AG09309 (cell line): ENCODE measurements around the gene SPRR5.

ENCODE experiments used
- DNase-seq: peaks from one replicate; pipeline ENCODE4 v3.0.0-alpha.2; 2010; ENCODE audit warnings: low read depth
- H3K4me3 ChIP-seq: 2 replicates; pipeline ENCODE4 v1.5.1; 2011; ENCODE audit warnings: mild to moderate bottlenecking, low read depth, low read length, moderate library complexity; ENCODE audit not compliant: control insufficient read depth
- TF ChIP-seq, protein P1 (sequence below): IDR thresholded peaks from 2 replicates; pipeline ENCODE4 v1.5.1; 2011; ENCODE audit warnings: mild to moderate bottlenecking, low read depth, low read length, inconsistent platforms; ENCODE audit not compliant: insufficient read depth, control insufficient read depth; ENCODE audit errors: missing control alignments

SPRR5 gene

DNA sequence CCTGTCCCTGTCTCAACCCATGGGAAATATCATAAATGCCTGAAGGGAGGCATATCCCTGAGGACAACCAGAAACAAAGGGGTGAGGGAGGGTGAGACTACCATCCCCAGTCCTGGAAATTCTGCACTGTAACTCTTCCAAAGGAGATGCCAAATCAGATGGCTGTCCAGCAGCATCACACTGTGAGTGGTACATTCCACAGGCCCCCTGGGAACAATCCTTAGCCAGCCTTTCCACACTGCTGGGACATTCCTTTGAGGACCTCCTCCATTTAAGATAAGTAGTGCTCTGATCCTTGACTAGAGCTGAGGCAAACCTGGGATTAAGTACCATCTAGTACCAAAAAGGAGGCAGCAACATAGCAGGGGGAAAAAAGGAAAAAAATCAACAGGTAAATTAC, 27.9 kb upstream of the SPRR5 start:
- TF ChIP-seq, protein P1, sequence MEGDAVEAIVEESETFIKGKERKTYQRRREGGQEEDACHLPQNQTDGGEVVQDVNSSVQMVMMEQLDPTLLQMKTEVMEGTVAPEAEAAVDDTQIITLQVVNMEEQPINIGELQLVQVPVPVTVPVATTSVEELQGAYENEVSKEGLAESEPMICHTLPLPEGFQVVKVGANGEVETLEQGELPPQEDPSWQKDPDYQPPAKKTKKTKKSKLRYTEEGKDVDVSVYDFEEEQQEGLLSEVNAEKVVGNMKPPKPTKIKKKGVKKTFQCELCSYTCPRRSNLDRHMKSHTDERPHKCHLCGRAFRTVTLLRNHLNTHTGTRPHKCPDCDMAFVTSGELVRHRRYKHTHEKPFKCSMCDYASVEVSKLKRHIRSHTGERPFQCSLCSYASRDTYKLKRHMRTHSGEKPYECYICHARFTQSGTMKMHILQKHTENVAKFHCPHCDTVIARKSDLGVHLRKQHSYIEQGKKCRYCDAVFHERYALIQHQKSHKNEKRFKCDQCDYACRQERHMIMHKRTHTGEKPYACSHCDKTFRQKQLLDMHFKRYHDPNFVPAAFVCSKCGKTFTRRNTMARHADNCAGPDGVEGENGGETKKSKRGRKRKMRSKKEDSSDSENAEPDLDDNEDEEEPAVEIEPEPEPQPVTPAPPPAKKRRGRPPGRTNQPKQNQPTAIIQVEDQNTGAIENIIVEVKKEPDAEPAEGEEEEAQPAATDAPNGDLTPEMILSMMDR: no peak
- no peak for DNase-seq
- H3K4me3 ChIP-seq: no peak overlapping the region

DNA sequence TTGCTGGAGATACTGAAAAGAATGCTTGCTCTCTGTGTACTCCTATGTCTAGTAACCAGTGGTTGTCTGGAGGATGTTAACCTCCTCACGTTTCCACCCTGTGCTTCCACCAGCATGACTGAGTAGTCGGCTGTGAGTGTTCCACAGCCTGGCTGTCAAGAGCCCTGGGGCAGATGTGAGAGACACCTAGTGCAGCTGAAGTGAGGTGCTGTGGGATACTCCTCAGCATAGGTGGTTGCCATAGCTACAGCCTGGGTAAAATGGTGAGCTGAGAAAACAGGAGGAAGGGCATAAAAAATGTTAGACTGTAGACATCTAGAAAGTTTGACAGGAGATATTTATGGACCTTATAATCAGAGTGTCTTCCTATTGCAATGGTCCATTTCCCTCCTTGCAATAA, 22.8 kb upstream of the SPRR5 start:
- H3K4me3 ChIP-seq: no peak overlapping the region
- TF ChIP-seq, protein P1: no peak
- no peak for DNase-seq

DNA sequence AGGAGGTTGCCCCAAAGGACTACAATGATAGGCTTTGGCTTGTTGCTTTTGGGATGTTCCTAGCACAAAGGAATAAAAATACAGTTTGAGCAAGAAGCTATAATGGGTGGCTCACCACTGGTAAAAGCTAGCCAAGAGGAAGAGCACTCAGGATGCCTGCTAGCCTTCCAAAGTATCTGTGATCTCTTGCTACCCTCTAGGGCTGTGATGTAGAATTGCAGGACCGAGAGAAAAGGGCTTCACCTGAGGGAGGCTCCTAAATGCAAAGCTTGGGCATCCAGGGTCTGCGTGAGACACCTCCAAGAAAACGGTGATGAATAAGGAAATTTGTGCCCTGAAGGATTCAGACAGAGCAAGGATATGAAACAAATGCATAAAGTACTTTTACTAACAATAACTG, 20.9 kb upstream of the SPRR5 start:
- no peak for DNase-seq
- H3K4me3 ChIP-seq: no peak overlapping the region
- TF ChIP-seq, protein P1: peak; percentile 29

DNA sequence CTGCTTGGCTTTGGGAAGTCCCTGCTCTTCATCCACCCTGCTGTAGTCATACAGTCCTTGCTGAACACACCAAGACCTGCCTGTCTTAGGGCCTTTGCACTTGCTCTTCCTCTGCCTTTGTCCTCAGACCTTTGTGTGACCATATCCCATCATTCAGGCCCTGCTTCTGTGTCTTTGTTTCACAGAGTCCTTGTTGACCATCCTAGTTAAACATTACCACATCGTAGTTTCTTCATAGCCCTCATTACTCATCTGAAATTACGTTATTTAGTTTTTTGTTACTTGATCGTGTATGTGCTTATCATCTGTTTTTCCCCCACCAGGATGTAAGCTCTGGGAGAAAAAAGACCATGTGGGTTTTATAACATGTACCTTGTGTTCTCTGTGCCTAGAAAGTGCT, 18.3 kb upstream of the SPRR5 start:
- no peak for DNase-seq
- TF ChIP-seq, protein P1: no peak
- H3K4me3 ChIP-seq: no peak overlapping the region

DNA sequence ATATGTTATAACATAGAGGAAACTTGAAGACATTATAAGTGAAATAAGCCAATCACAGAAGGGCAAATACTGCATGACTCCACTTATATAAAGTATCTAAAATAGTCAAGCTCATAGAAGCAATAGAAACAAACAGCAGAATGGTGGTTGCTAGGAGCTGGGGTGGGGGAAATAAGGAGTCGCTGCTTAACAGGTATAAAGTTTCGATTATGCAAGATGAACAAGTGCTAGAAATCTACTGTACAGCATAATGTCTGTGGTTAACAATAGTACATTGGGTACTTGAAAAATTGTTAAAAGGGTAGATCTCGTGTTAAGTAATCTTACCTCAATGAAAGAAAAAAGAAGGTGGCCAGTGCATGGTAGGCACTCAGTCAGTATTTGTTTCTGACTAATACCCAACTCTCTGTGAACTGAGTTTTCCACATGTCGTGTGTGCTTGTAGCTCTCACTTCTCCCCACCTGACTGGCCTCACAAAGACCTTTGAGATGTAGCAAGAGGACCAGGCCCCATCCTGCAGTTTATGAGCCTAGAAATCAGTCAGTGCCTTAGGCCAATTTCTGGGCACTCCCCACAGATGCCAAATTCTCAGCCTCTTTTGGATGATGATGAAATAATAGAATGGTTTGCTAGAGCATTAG, 14.7 kb upstream of the SPRR5 start:
- no peak for DNase-seq
- no peak overlapping the region for H3K4me3 ChIP-seq
- TF ChIP-seq, protein P1: no peak

DNA sequence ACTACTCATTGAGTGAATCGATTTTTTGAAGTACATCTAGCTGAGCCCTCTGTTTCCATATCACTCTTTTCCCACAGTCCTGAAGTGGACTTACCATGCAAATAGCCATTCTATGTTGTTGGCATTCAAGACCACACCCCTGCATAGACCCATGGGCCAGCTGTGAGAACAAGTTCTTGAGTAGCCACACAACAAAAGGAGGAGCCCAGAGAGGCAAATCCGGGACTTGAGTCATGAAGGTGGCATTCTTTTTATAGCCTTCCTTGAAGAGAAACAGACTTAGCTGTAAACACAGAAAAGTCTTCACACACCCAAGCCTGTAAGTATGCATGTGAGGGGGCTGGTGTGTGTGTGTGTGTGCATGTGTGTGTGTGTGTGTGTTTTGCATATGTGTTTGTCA, 13.8 kb upstream of the SPRR5 start:
- TF ChIP-seq, protein P1: no peak
- DNase-seq: no peak
- no peak overlapping the region for H3K4me3 ChIP-seq

- no peak overlapping the region for H3K4me3 ChIP-seq
- TF ChIP-seq, protein P1: no peak
These were observed 6.4 kb upstream of the SPRR5 start for GRCh38 chr1:152940614-152941013.

More at GRCh38 chr1:152940614-152941013, 6.4 kb upstream of the SPRR5 start:
- no peak for DNase-seq
